ENCODE results near the gene F8A2.
"Not testable (repeated sequence)": the region's sequence is repeated elsewhere in the genome, so short reads cannot be mapped to it uniquely, and the experiment has no call there.

- not testable (repeated sequence) for TF ChIP-seq POLR2A, CTCF (IDR thresholded peaks at IDR 0.05)
Measured at GRCh38 chrX:155373777-155374458, 8.0 kb upstream of the F8A2 start.

Measured in body of pancreas (tissue), 4 donors.